Duodenal mucosa (tissue), 2 donors: Measurements from ENCODE around the gene ATAT1.

ENCODE experiments used
- H3K27ac ChIP-seq: one replicate; pipeline ENCODE4 v1.7.0; 2013; ENCODE audit warnings: low read depth, low read length
- H3K27me3 ChIP-seq, 2 donors: one replicate each; pipeline ENCODE4 v1.7.0; 2013; ENCODE audit warnings: low read length in 2 of 2, control low read depth in 1 of 2; ENCODE audit not compliant: insufficient read depth in 2 of 2, control insufficient read depth in 1 of 2
- H3K36me3 ChIP-seq, 2 donors: one replicate each; pipeline ENCODE4 v1.7.0; 2013; ENCODE audit warnings: low read length in 2 of 2, control low read depth in 1 of 2; ENCODE audit not compliant: insufficient read depth in 2 of 2, control insufficient read depth in 1 of 2
- H3K4me1 ChIP-seq, 2 donors: one replicate each; pipeline ENCODE4 v1.7.0; 2013; ENCODE audit warnings: low read length in 2 of 2, control low read depth in 1 of 2; ENCODE audit not compliant: insufficient read depth in 2 of 2, control insufficient read depth in 1 of 2
- H3K4me3 ChIP-seq, 2 donors: one replicate each; pipeline ENCODE4 v1.7.0; 2013; ENCODE audit warnings: low read length in 2 of 2, low read depth in 1 of 2
- H3K9ac ChIP-seq, 2 donors: one replicate each; pipeline ENCODE4 v1.7.0; 2013; ENCODE audit warnings: low read length in 2 of 2, low read depth in 1 of 2
- H3K9me3 ChIP-seq, 2 donors: one replicate each; pipeline ENCODE4 v1.7.0; 2013; ENCODE audit warnings: low read length in 2 of 2, control low read depth in 1 of 2; ENCODE audit not compliant: control insufficient read depth in 1 of 2

Gene ATAT1

GRCh38 chr6:30689985-30690384 lies 63.3 kb downstream of the ATAT1 start:
- Histone ChIP-seq H3K36me3 (no peaks in the 10 kb centered on the region), H3K9me3 (no peaks in the 10 kb centered on the region), H3K27ac (no peak overlapping the region), H3K4me1 (peaks cover 32 to 37% of the 10 kb centered on the region in 2 donors), H3K9ac (peak overlapping the region; percentile 60), H3K4me3 (peak overlapping the region; percentile 91 to 95), H3K27me3 (no peaks in the 10 kb centered on the region)

DNA sequence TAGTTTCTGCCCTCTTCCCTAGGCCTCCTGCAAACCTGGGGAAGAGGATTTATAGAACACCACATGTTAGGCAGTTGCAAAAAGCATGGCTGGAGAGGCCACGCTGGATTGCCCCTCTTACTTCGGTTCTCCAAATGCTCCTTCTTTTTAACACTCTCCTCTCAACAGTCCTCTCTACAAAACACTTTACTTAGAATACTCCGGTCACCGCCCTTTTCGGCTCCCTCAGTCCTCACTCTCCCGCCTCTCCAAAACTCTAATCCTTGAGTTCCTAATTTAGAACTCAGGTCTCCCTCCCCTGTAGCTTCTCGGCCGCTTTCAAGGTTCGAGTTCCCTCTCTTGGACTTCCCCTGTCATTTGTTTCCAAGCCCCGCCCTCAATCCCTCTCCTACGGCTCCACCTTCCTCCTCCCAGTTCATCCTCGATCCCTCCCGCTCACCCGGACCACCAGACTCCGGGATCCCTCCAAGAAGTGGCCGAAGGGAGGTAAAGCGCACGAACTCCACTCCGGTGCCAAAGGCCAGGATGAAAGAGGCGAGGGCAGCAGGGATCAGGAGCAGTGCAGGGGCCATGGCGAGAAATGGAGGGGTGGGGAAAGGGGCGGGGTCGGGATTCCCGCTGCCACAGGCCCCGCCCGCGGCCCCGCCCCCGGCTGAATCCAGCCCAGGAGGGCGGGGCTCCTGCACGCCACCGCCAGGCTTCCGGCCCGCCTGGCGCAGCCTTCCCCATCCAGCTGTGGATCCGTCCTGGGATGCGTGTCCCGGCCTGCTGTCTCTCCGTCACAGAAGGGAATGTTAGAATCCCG lies 63.9 kb downstream of the ATAT1 start, which contains the start of gene NRM:
TSS of gene NRM (minus strand) at position 582 of the 805 bp plus-strand sequence. CDS start at position 572, 10 bp downstream.
- H3K4me3 ChIP-seq, result peak within 1 kb of the TSS; percentile 91 to 95
- H3K4me1 ChIP-seq, result peaks cover 32% of the 10 kb centered on the region in 2 donors
- H3K36me3 ChIP-seq, result no peaks in the 10 kb centered on the region
- no peaks in the 10 kb centered on the region for H3K9me3 ChIP-seq
- H3K27ac ChIP-seq, result peak within 1 kb of the TSS; percentile 48
- H3K9ac ChIP-seq, result peak within 1 kb of the TSS; percentile 60
- H3K27me3 ChIP-seq, result no peaks in the 10 kb centered on the region

DNA sequence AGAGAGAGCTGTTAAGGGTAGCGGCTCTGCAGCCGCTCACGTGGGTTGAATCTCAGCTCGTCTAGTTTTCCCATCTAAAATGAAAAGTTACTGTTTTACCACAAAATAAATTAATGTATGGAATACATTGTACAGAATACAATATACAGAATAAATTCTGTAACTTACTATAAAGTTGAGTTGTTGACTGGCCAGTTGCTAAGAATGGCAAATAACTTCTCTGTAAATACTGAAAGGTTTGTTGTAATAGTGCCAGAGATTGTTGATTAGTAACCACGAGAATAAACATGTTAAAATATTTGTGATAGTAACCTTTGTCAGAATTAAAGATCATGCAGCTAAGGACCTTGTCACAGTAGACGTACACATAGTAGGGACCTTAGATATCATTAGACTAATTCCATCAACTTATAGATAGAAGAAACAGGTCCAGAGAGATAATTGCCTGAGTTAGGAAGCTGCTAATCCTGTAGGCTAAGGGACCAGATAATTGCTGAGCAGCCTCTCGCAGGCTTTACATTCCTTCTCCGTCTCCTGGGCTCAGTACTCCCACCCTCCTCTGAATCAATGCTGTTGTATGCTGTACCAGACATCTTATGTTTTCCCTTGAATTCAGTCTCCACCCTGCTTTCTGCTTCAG lies 64.7 kb downstream of the ATAT1 start:
- Histone ChIP-seq H3K27me3 (no peaks in the 10 kb centered on the region), H3K4me1 (peaks cover 27 to 28% of the 10 kb centered on the region in 2 donors), H3K27ac (no peak overlapping the region), H3K9ac (peak overlapping the region in 1 of 2 donors; percentile 60), H3K36me3 (no peaks in the 10 kb centered on the region), H3K9me3 (no peaks in the 10 kb centered on the region), H3K4me3 (peak overlapping the region; percentile 91 to 95)
